ENCODE results near the gene NETO1. TPM values are rescaled to one million over a fixed set of nuclear protein-coding genes. Genes with fewer than 3 reads are reported as not detected.

NETO1 gene
- polyA plus RNA-seq, 1 of the 3 experiments (the other 2 are of a cell fraction) = not detected

- no peaks in the 10 kb centered on the region for H3K9me2 ChIP-seq
- CTCF ChIA-PET = interaction anchor here (0.8 kb wide), 1 partner anchor 114 kb away, joined by 3 read pairs; no protein-coding TSS in a partner anchor
- no peaks in the 10 kb centered on the region for H3K4me1 ChIP-seq (ENCODE audit: control insufficient read depth in 1 of 2, insufficient read depth in 2 of 2, low read depth in 1 of 2, low read length in 1 of 2)
- peaks cover 10% of the 10 kb centered on the region; the same call in 1 of the 2 replicates for H3K27me3 ChIP-seq (ENCODE audit: insufficient read depth)
- no peak overlapping the region for H3K4me2 ChIP-seq
- H4K20me1 ChIP-seq (ENCODE audit: insufficient read depth) = no peaks in the 10 kb centered on the region
- TF ChIP-seq EZH2phosphoT487 (IDR thresholded peaks at IDR 0.05; ENCODE audit: borderline replicate concordance, low read depth) (no peak), REST (IDR thresholded peaks at IDR 0.05; ENCODE audit: low read depth, low read length) (no peak), FOXM1 (IDR thresholded peaks at IDR 0.05; ENCODE audit: low read depth) (no peak), USF2 (IDR thresholded peaks at IDR 0.05; ENCODE audit: borderline replicate concordance, low read depth, low read length) (no peak), PBX3 (IDR thresholded peaks at IDR 0.05) (no peak), SMC3 (IDR thresholded peaks at IDR 0.05; ENCODE audit: low read depth, low read length) (no peak), RAD21 (IDR thresholded peaks at IDR 0.05; ENCODE audit: low read length) (no peak), TAF1 (IDR thresholded peaks at IDR 0.05; ENCODE audit: borderline replicate concordance, low read depth, low read length) (no peak)
- no peak overlapping the region for H3K27ac ChIP-seq (ENCODE audit: low read depth in 2 of 2, low read length in 1 of 2)
- H2AFZ ChIP-seq (ENCODE audit: low read depth) = no peak overlapping the region
- H3K36me3 ChIP-seq (replicated peaks in 1 of 2; ENCODE audit: control insufficient read depth in 1 of 2, insufficient read depth in 2 of 2, low read length in 1 of 2) = no peaks in the 10 kb centered on the region
- no peaks in the 10 kb centered on the region for H3F3A ChIP-seq (replicated peaks; ENCODE audit: insufficient read depth)
- H3K9ac ChIP-seq = no peak overlapping the region
- H3K79me2 ChIP-seq (ENCODE audit: insufficient read depth) = no peaks in the 10 kb centered on the region
- no peak overlapping the region for H3K4me3 ChIP-seq (ENCODE audit: low read depth in 2 of 2, low read length in 1 of 2)
- H3K9me3 ChIP-seq = no peaks in the 10 kb centered on the region
- 7% methylated on average over 7 of the region's 7 CpGs for WGBS (ENCODE audit: low lambda C conversion rate)
- POLR2A ChIA-PET = no interaction called here
- no peak for DNase-seq
These were observed 47.2 kb downstream of the NETO1 start for GRCh38 chr18:72820571-72820970.

- no peaks in the 10 kb centered on the region for H3K9me3 ChIP-seq
- H3K4me1 ChIP-seq (ENCODE audit: control insufficient read depth in 1 of 2, insufficient read depth in 2 of 2, low read depth in 1 of 2, low read length in 1 of 2) = no peaks in the 10 kb centered on the region
- H3K27ac ChIP-seq (ENCODE audit: low read depth in 2 of 2, low read length in 1 of 2) = no peak overlapping the region
- H3K36me3 ChIP-seq (replicated peaks in 1 of 2; ENCODE audit: control insufficient read depth in 1 of 2, insufficient read depth in 2 of 2, low read length in 1 of 2) = no peaks in the 10 kb centered on the region
- no peaks in the 10 kb centered on the region for H3K9me2 ChIP-seq
- H2AFZ ChIP-seq (ENCODE audit: low read depth) = no peak overlapping the region
- no peaks in the 10 kb centered on the region for H3K79me2 ChIP-seq (ENCODE audit: insufficient read depth)
- no peak for DNase-seq
- no peaks in the 10 kb centered on the region for H4K20me1 ChIP-seq (ENCODE audit: insufficient read depth)
- H3K9ac ChIP-seq = no peak overlapping the region
- ChIA-PET CTCF (no interaction called here), POLR2A (no interaction called here)
- no peak overlapping the region for H3K4me2 ChIP-seq
- H3K4me3 ChIP-seq (ENCODE audit: low read depth in 2 of 2, low read length in 1 of 2) = no peak overlapping the region
- peaks cover 10% of the 10 kb centered on the region; the same call in 1 of the 2 replicates for H3K27me3 ChIP-seq (ENCODE audit: insufficient read depth)
- H3F3A ChIP-seq (replicated peaks; ENCODE audit: insufficient read depth) = no peaks in the 10 kb centered on the region
- TF ChIP-seq FOXM1 (IDR thresholded peaks at IDR 0.05; ENCODE audit: low read depth) (no peak), GATA2 (CRISPR knock-in tag; IDR thresholded peaks at IDR 0.05) (no peak), REST (IDR thresholded peaks at IDR 0.05; ENCODE audit: low read depth, low read length) (no peak), ZBTB33 (IDR thresholded peaks at IDR 0.05; ENCODE audit: borderline replicate concordance, low read depth) (no peak), NFIC (IDR thresholded peaks at IDR 0.05; ENCODE audit: borderline replicate concordance) (no peak), ELF1 (IDR thresholded peaks at IDR 0.05) (no peak), TEAD4 (IDR thresholded peaks at IDR 0.05; ENCODE audit: borderline replicate concordance, insufficient read depth) (no peak), NRF1 (IDR thresholded peaks at IDR 0.05; ENCODE audit: low read depth, low read length) (no peak), SIN3A (IDR thresholded peaks at IDR 0.05; ENCODE audit: borderline replicate concordance, low read depth, low read length) (no peak)
These were observed 48.7 kb downstream of the NETO1 start for GRCh38 chr18:72819050-72819449.
